Spleen (tissue), 11 donors: ENCODE data around the gene EDDM3A. TPM values are rescaled to one million over a fixed set of nuclear protein-coding genes. Genes with fewer than 3 reads are reported as not detected.

Experiments
- DNase-seq: peaks from one replicate; pipeline ENCODE4 v3.0.0-alpha.2; 2020
- H3K27ac ChIP-seq, 8 donors: fragments of 200-600 bp; sonication (generic) in 7 of 8; 1 replicate in 4 of 8; 2 replicates in 4 of 8; pipeline versions ENCODE4 v1.5.0 to v1.8.0; 2016 to 2021; ENCODE audit warnings: inconsistent platforms in 4 of 8, mild to moderate bottlenecking in 4 of 8, moderate library complexity in 1 of 8
- H3K27me3 ChIP-seq, 7 donors: fragments of 200-600 bp; sonication (generic) in 6 of 7; replicated peaks in 1 of 7; 1 replicate in 4 of 7; 2 replicates in 3 of 7; pipeline versions ENCODE4 v1.5.0 to v1.8.0; 2016 to 2021; ENCODE audit warnings: inconsistent platforms in 3 of 7, mild to moderate bottlenecking in 1 of 7
- H3K36me3 ChIP-seq, 6 donors: fragments of 200-600 bp; sonication (generic) in 5 of 6; 1 replicate in 4 of 6; 2 replicates in 2 of 6; pipeline versions ENCODE4 v1.5.0 to v1.8.0; 2016 to 2021; ENCODE audit warnings: inconsistent platforms in 2 of 6
- H3K4me1 ChIP-seq, 6 donors: fragments of 200-600 bp; sonication (generic) in 5 of 6; 1 replicate in 3 of 6; 2 replicates in 3 of 6; pipeline versions ENCODE4 v1.5.0 to v1.8.0; 2016 to 2021; ENCODE audit warnings: inconsistent platforms in 3 of 6
- H3K4me3 ChIP-seq, 8 donors: fragments of 200-600 bp; sonication (generic) in 7 of 8; 1 replicate in 4 of 8; 2 replicates in 4 of 8; pipeline versions ENCODE4 v1.5.0 to v1.8.0; 2016 to 2021; ENCODE audit warnings: inconsistent platforms in 4 of 8, mild to moderate bottlenecking in 4 of 8, moderate library complexity in 2 of 8
- H3K9me3 ChIP-seq, 8 donors: fragments of 200-600 bp; sonication (generic) in 7 of 8; 1 replicate in 4 of 8; 2 replicates in 4 of 8; pipeline versions ENCODE4 v1.5.0 to v1.8.0; 2016 to 2021; ENCODE audit warnings: inconsistent platforms in 4 of 8
- POLR2A ChIP-seq, 3 donors: fragments of 450-650 bp; IDR thresholded peaks; one replicate each; pipeline ENCODE4 v1.5.1; 2017; ENCODE audit warnings: antibody characterized with exemption in 3 of 3, mild to moderate bottlenecking in 1 of 3
- POLR2AphosphoS5 ChIP-seq, 3 donors: sonication (generic); formaldehyde crosslinking; IDR thresholded peaks; one replicate each; pipeline ENCODE4 v1.5.1; 2017; ENCODE audit warnings: antibody characterized with exemption in 3 of 3
- WGBS, 5 donors: extraction: QIAGEN DNeasy Blood & Tissue Kit in 3 of 5; methylation state at CpG; one replicate each; pipeline versions ENCODE4 v1.1.5 to v1.1.7; 2013 to 2018; 5-methylcytosine and 5-hydroxymethylcytosine counted together
- intact Hi-C: fragments of 100-400 bp; cut with DNase I; formaldehyde crosslinking; loops from one replicate; pipeline ENCODE4 v1.15.0; 2023; ENCODE audit warnings: low total_unique reads
- polyA plus RNA-seq, 3 donors: library from polyadenylated mRNA; stranded (reverse); fragments of 200-250 nt; gene quantifications; one replicate each; pipeline ENCODE4 v1.2.1, GENCODE V29; 2013
- total RNA-seq, 7 donors: library from RNA; depleted of rRNA in 3 of 7; stranded (reverse); fragments of >200 nt in 3 of 7; fragmentation: NEBNext Ultra II Directional in 4 of 7; extraction: Animal tissue kit (Norgen Biotek cat#: 25700) in 4 of 7; gene quantifications; one replicate each; pipeline versions ENCODE4 v1.1.0 to v1.2.1, GENCODE V29; 2016 to 2021
- TF ChIP-seq, protein P1 (sequence below), 11 experiments: fragments of 200-600 bp in 7 of 11; fragments of 450-650 bp in 4 of 11; sonication (generic) in 4 of 11; IDR thresholded peaks in 8 of 11; conservative IDR thresholded peaks in 3 of 11; 1 replicate in 7 of 11; 2 replicates in 4 of 11; pipeline versions ENCODE4 v1.4.0 to v1.8.0; 2016 to 2021; ENCODE audit warnings: antibody characterized with exemption in 11 of 11, inconsistent platforms in 4 of 11, mild to moderate bottlenecking in 1 of 11
- donor health status: healthy with polysubstance abuse.
- donor health status: DM: no; HTN: no; CAD: no; lungs with moderate emphysema.
- donor health status: DM: no; HTN: no; CAD: no.
- donor health status: Bipolar disorder and iron deficiency.
- donor health status: healthy.
- donor health status: DM: no; HTN: no; CAD: no.
- donor health status: DM: yes; HTN: yes; CAD: no.

The EDDM3A gene
- total and polyA plus RNA-seq, 10 donors = 0.24 TPM; not detected in 9

DNA sequence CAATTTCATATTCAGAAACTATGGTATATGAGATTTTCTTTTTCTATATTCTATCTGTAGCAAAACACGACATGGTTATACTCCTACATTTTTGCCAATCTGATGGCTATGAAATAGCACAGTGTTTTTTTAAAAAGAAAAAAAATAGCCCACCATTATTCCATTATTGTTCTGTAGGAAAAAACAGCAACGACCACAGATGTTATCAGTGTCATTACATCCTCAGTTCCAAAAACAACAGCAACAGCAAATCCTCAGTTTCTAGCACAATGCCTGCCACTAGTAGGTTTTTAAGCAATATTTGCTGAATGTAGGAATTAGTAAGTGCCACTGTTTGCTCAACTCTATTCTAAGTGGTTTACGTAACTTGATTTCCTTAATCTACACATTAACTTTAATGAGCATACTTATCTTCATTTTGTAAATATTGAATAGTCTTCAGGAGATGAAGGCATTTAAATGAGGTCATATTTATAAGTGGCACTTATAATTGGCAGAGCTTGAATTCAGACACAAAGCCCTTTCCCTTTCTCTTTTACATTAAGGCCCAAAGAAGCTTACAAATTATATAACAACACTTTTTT lies 43.6 kb downstream of the EDDM3A start:
- 41 to 58% (median 46%) methylated on average over 3 of the region's 3 CpGs for WGBS, 5 donors
- intact Hi-C loops = no loop called here
- Histone ChIP-seq H3K4me3 (no peak overlapping the region), H3K4me1 (peaks cover 0 to 85% (median 25%) of the 10 kb centered on the region in 6 donors), H3K36me3 (peaks cover 0 to 13% (median 0%) of the 10 kb centered on the region in 6 donors), H3K9me3 (no peaks in the 10 kb centered on the region), H3K27me3 (no peaks in the 10 kb centered on the region), H3K27ac (peak overlapping the region in 3 of 8 donors; percentile 28 to 43 (median 32))
- DNase-seq = no peak
- TF ChIP-seq POLR2AphosphoS5 (IDR thresholded peaks at IDR 0.05) = no peak
- TF ChIP-seq, protein P1, sequence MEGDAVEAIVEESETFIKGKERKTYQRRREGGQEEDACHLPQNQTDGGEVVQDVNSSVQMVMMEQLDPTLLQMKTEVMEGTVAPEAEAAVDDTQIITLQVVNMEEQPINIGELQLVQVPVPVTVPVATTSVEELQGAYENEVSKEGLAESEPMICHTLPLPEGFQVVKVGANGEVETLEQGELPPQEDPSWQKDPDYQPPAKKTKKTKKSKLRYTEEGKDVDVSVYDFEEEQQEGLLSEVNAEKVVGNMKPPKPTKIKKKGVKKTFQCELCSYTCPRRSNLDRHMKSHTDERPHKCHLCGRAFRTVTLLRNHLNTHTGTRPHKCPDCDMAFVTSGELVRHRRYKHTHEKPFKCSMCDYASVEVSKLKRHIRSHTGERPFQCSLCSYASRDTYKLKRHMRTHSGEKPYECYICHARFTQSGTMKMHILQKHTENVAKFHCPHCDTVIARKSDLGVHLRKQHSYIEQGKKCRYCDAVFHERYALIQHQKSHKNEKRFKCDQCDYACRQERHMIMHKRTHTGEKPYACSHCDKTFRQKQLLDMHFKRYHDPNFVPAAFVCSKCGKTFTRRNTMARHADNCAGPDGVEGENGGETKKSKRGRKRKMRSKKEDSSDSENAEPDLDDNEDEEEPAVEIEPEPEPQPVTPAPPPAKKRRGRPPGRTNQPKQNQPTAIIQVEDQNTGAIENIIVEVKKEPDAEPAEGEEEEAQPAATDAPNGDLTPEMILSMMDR (IDR thresholded peaks at IDR 0.05 in 8 of 11, conservative IDR thresholded peaks at IDR 0.05 in 3 of 11) = no peak

DNA sequence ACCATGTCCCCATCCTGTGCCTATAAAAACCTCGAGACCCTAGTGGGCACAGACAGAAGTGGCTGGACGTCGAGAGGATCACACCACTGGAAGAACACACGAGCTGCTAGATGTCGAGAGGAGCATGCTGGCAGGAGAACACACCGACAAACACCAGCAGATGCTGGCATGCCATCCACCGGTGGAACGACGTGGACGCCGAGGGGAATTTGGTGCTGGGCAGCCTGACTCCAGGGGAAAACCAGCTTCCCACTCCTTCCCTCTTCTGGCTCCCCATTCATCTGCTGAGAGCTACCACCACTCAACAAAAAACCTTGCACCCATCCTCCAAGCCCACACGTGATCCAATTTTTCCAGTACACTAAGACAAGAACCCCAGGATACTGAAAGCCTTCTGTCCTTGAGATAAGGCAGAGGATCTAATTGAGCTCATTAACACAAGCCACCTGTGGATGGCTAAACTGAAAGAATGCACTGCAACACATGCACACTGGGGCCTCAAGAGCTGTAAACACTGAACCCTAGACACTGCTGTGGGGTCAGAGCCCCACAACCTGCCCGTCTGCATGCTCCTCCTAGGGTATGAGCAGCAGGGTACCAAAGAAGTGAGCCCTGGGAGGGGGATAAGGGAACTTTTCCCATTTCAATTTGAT lies 44.9 kb downstream of the EDDM3A start:
- peak overlapping the region in 5 of 8 donors; percentile 7 to 53 (median 45) for H3K27ac ChIP-seq

GRCh38 chr14:20791187-20791586 lies 45.5 kb downstream of the EDDM3A start:
- intact Hi-C loops = no loop called here
- Histone ChIP-seq H3K4me1 (peaks cover 0 to 79% (median 24%) of the 10 kb centered on the region in 6 donors), H3K36me3 (peaks cover 0 to 5% (median 0%) of the 10 kb centered on the region in 6 donors), H3K4me3 (no peak overlapping the region), H3K27me3 (no peaks in the 10 kb centered on the region), H3K9me3 (no peaks in the 10 kb centered on the region), H3K27ac (peak overlapping the region in 5 of 8 donors; percentile 7 to 53 (median 45))
- 29 to 47% (median 38%) methylated on average over 7 of the region's 7 CpGs for WGBS, 5 donors
- TF ChIP-seq POLR2A (IDR thresholded peaks at IDR 0.05) (no peak), POLR2AphosphoS5 (IDR thresholded peaks at IDR 0.05) (no peak)
- TF ChIP-seq, protein P1 (IDR thresholded peaks at IDR 0.05 in 8 of 11, conservative IDR thresholded peaks at IDR 0.05 in 3 of 11) = no peak
- DNase-seq = no peak

More for the DNA sequence above, 44.9 kb downstream of the EDDM3A start:
- TF ChIP-seq POLR2A (IDR thresholded peaks at IDR 0.05) = no peak
- TF ChIP-seq, protein P1 (IDR thresholded peaks at IDR 0.05 in 8 of 11, conservative IDR thresholded peaks at IDR 0.05 in 3 of 11) = no peak
- no peak for TF ChIP-seq POLR2AphosphoS5 (IDR thresholded peaks at IDR 0.05)
- Histone ChIP-seq H3K36me3 (peaks cover 0 to 8% (median 0%) of the 10 kb centered on the region in 6 donors), H3K9me3 (no peaks in the 10 kb centered on the region), H3K4me1 (peaks cover 0 to 84% (median 25%) of the 10 kb centered on the region in 6 donors), H3K27me3 (no peaks in the 10 kb centered on the region), H3K4me3 (no peak overlapping the region)
- DNase-seq = no peak
- 86 to 92% (median 89%) methylated on average over 13 of the region's 13 CpGs for WGBS, 5 donors
- intact Hi-C loops = no loop called here

DNA sequence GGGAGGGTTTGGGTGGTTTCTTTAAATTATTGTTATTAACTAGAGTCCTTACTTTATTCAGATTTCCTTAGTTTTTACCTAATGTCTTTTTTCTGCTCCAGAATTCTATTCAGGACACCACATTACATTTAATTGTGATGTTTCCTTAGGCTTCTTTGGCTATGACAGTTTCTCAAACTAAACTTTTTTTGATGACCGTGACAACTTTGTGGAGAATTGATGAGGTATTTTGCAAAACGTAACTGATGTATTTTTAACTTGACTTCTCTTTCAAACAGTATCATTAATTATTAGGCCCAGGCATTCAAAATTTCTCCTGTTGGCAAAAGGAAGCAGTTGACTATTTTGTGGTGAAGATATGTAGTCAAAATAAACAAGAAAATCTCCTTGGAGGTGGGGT lies 45.9 kb downstream of the EDDM3A start:
- no peaks in the 10 kb centered on the region for H3K9me3 ChIP-seq
- 54 to 73% (median 62%) methylated on average over 2 of the region's 2 CpGs for WGBS, 5 donors
- peak overlapping the region in 5 of 8 donors; percentile 7 to 53 (median 45) for H3K27ac ChIP-seq
- no peak for DNase-seq
- H3K4me3 ChIP-seq = no peak overlapping the region
- H3K36me3 ChIP-seq = peaks cover 0 to 1% (median 0%) of the 10 kb centered on the region in 6 donors
- intact Hi-C loops = no loop called here
- no peak for TF ChIP-seq POLR2A (IDR thresholded peaks at IDR 0.05)
- TF ChIP-seq, protein P1 (IDR thresholded peaks at IDR 0.05 in 8 of 11, conservative IDR thresholded peaks at IDR 0.05 in 3 of 11) = no peak
- H3K27me3 ChIP-seq = no peaks in the 10 kb centered on the region
- H3K4me1 ChIP-seq = peaks cover 0 to 75% (median 22%) of the 10 kb centered on the region in 6 donors
